Measurements from ENCODE around the gene DNTTIP2. TPM values are rescaled to one million over a fixed set of nuclear protein-coding genes. Genes with fewer than 3 reads are reported as not detected.
"Not testable (repeated sequence)": the region's sequence is repeated elsewhere in the genome, so short reads cannot be mapped to it uniquely, and the experiment has no call there.

Gene DNTTIP2
- total RNA-seq, 4 donors from 2014 or later = 15.7 to 52.8 (median 37.4) TPM

GRCh38 chr1:93839307-93839706, 39.7 kb downstream of the DNTTIP2 start:
- no peak overlapping the region for H3K27ac ChIP-seq
- H3K4me3 ChIP-seq = no peak overlapping the region
- no peak for DNase-seq
- TF ChIP-seq CTCF (IDR thresholded peaks at IDR 0.05) (no peak), POLR2A (IDR thresholded peaks at IDR 0.05) (no peak)
- no peaks in the 10 kb centered on the region for H3K27me3 ChIP-seq
- peaks cover 0 to under 1% (median 0%) of the 10 kb centered on the region in 4 donors for H3K4me1 ChIP-seq
- no peaks in the 10 kb centered on the region for H3K9me3 ChIP-seq
- H3K36me3 ChIP-seq = no peaks in the 10 kb centered on the region

GRCh38 chr1:93837961-93838360, 41.0 kb downstream of the DNTTIP2 start:
- Histone ChIP-seq H3K9me3 (no peaks in the 10 kb centered on the region), H3K36me3 (no peaks in the 10 kb centered on the region), H3K27me3 (no peaks in the 10 kb centered on the region), H3K4me1 (no peaks in the 10 kb centered on the region), H3K27ac (no peak overlapping the region), H3K4me3 (no peak overlapping the region)
- DNase-seq = no peak
- TF ChIP-seq POLR2A (IDR thresholded peaks at IDR 0.05) (no peak), CTCF (IDR thresholded peaks at IDR 0.05) (no peak)

- H3K4me3 ChIP-seq = not testable (repeated sequence)
Observed at GRCh38 chr1:93833293-93833692, 45.7 kb downstream of the DNTTIP2 start.

GRCh38 chr1:93829061-93829460, 49.9 kb downstream of the DNTTIP2 start:
- no peak overlapping the region for H3K4me3 ChIP-seq
- no peak overlapping the region for H3K27ac ChIP-seq
- no peaks in the 10 kb centered on the region for H3K4me1 ChIP-seq
- H3K27me3 ChIP-seq = no peaks in the 10 kb centered on the region
- DNase-seq = no peak
- H3K9me3 ChIP-seq = peaks cover 0 to 3% (median 0%) of the 10 kb centered on the region in 4 donors
- TF ChIP-seq CTCF (IDR thresholded peaks at IDR 0.05) = no peak
- TF ChIP-seq POLR2A (IDR thresholded peaks at IDR 0.05) = no peak
- H3K36me3 ChIP-seq = no peaks in the 10 kb centered on the region

More at GRCh38 chr1:93833293-93833692, 45.7 kb downstream of the DNTTIP2 start:
- not testable (repeated sequence) for H3K27ac ChIP-seq, H3K4me1 ChIP-seq, H3K36me3 ChIP-seq, H3K27me3 ChIP-seq, H3K9me3 ChIP-seq, DNase-seq

- DNase-seq = no peak
- Histone ChIP-seq H3K9me3 (peaks cover 0 to 3% (median 0%) of the 10 kb centered on the region in 4 donors), H3K36me3 (no peaks in the 10 kb centered on the region), H3K27me3 (no peaks in the 10 kb centered on the region), H3K4me1 (no peaks in the 10 kb centered on the region), H3K27ac (no peak overlapping the region), H3K4me3 (no peak overlapping the region)
- TF ChIP-seq CTCF (IDR thresholded peaks at IDR 0.05) (no peak), POLR2A (IDR thresholded peaks at IDR 0.05) (no peak)
Observed at GRCh38 chr1:93828367-93828755, 50.6 kb downstream of the DNTTIP2 start.

GRCh38 chr1:93827633-93828366, 51.2 kb downstream of the DNTTIP2 start:
- H3K4me3 ChIP-seq = no peak overlapping the region
- no peaks in the 10 kb centered on the region for H3K4me1 ChIP-seq
- peaks cover 0 to 3% (median 0%) of the 10 kb centered on the region in 4 donors for H3K9me3 ChIP-seq
- H3K27ac ChIP-seq = no peak overlapping the region
- TF ChIP-seq POLR2A (IDR thresholded peaks at IDR 0.05) (no peak), CTCF (IDR thresholded peaks at IDR 0.05) (no peak)
- no peak for DNase-seq
- H3K36me3 ChIP-seq = no peaks in the 10 kb centered on the region
- no peaks in the 10 kb centered on the region for H3K27me3 ChIP-seq

All from Peyer's patch (tissue), 4 donors.